HL-60 (cell line): ENCODE results near the gene SLAMF7.

ENCODE experiments used
- CTCF ChIP-seq: IDR thresholded peaks from one replicate; pipeline ENCODE4 v1.5.1; 2011; ENCODE audit warnings: low read length, control low read depth, inconsistent platforms; ENCODE audit not compliant: insufficient read depth
- POLR2AphosphoS5 ChIP-seq: IDR thresholded peaks from 2 replicates; pipeline ENCODE4 v1.6.1; 2012; ENCODE audit warnings: low read depth

GRCh38 chr1:160708801-160709200, 30.2 kb upstream of the SLAMF7 start:
- TF ChIP-seq CTCF = no peak
- no peak for TF ChIP-seq POLR2AphosphoS5
